NCI-H1048 (cell line): ENCODE results near the gene GHRHR.

Source experiments
- DNase-seq: peaks from one replicate; lab custom pipeline; 2025; lab: John Stamatoyannopoulos, UW

The GHRHR gene

DNA sequence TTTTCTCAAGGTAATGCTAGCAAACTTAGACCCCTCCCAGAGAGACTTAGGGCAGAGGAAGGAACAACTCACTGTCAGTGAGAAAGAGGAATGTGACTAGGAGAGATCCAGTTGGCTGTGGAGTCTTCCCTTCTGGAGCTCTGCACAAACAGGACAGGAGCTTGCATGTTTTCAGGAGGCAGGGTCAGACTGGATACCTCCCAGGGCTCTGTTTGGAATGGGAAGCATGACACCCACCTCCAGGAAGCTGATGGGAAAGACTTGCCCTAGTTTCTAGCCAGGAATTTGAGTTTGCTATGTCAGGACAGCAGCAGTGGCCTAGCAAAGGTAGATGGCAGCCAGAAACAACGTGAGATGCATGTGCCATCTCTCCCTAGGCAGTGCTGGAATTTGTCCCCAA, 40.6 kb downstream of the GHRHR start:
- DNase-seq = no peak

DNA sequence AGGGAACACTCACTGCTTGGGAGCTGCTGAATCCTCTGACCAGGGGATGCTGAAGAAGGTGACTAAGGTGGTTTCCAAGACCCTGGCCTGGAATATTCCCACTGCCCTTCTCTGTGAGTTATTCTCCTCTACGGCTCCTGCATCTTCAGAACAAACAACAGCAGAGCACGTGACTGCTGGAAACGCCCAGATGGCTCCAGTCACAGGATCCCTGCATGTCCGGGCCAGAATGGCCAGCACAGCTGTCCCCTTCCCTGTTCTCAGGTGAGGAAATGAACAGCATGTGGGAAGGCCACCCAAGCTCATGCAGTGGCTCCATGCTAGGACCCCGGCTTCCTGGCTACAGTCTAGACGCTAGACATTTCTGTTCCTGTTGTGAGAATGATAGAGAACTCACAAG, 43.1 kb downstream of the GHRHR start:
- DNase-seq = no peak

DNA sequence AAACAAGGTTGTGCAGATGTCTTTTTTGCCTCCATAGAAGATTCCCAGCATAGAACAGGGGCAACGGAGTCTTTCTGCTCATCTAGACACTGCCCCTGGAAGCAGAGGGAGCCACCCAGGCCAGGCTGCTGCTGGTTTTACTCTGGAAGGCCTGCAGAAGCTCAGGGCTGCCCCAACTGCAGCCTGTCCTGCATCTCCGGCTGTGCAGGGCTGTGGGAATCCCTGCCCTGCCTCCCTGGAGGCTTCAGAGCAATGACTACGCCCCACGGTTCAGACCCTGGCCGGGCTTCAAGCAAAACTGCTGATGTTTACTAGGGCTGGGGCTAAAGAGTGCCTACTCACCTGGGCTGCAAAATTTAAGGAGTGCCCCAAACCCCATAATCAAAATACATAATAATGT, 43.9 kb downstream of the GHRHR start:
- DNase-seq = no peak

DNA sequence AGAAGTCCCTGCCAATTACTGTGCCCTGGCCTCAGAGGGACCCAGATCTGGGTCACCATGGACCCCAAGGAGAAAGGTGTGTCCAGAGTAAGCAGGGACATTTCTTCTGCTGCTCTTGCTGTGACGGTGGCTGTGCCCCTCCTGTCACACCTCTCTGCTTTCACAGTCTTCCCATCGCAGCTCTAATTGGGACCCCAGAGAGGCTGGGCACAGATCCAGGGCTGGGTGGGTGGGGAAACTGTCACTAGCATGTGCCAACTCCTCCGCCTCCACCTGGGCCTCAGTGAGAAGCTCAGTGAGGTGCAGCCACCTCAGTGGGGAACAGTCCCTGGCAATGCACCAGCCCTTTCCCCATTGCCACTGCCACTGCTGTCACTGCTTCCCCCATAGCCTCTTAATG, 51.1 kb downstream of the GHRHR start:
- no peak for DNase-seq

DNA sequence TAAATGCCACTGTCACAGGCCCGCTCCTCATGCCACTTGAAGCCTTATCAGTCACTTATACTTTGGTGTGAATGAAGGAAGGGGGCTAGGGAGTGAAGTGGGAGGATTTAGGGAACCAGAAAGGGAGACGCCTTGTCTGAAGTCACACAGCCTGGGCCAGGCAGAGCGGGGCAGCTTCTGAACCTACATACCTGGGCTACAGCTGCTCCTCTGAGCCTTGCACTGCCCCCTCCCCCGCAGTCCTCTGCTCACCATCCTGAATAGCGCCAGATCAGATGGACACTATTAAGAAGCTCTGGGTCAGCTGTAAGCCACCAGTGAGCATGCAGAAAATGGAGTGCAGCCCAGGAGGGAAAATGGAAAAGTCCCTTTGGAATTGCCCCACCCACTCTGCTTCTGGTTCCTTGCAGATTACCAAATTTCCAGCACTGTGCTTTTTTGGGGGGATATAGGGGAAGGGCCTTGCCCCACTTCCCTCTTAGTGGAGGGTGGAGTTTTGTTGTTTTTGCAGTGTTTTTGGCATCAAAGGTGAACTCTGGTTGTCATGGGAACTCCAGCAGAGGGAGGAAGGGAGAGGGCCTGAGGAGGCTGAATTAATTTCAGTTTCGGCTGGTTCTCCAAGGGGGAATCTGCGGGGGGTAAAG, 53.4 kb downstream of the GHRHR start:
- DNase-seq = no peak

DNA sequence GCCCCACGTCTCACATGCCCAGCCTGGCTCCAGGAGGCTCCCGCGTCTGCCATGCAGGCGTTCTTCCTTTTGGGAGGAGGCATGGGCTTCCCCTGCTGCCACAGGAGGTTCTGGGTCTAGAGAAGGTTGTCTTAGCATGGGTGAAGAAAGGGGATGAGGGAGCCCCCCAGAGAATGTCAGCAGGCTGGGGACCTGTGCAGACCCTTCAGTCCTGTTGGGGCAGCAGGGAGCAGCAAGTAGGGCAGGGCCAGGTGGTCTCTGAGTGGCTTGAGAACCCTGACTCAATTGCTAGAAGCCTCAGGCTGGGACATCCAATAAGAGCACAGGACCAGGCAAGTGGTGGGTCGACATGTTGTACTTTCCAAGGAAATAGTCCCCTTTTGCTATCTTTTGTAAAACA, 54.0 kb downstream of the GHRHR start:
- no peak for DNase-seq

DNA sequence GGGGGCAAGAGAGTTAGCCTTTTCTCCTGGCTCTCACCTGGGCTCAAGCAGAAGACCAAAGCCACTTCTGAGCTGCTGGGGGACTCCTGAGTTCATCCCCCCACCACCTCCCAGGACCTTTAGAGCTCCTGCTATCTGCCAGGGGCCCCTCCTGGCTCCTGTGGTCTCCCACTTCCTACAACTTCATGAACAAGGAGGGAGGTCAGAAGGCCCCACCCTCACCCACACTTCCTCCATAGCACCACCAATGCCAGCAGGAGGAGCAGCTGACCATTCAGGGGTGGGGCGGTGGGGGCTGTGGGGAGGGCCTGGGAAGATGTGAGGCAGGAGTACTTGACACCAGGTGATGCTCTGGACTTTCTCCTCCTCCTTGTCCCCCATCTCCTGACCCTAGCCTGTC, 55.8 kb downstream of the GHRHR start:
- DNase-seq = no peak

DNA sequence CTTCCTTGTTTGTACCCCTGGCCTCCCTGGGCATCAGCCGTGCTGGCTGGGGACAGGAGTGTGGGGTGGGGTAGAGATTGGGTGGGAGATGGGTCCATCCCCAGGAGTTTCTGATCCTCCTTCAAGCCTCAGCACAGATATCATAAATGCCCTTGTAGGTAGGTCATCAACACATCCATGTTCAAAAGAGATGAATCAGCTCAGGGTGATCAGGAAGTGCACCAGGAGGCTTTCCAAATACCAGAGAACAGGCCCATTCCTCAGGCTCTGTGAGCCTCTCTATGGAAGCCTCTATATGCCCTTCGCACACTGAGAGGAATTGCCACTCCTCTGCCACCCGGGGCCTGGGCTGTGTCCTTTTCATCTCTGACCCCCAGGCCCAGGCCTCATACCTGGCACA, 56.4 kb downstream of the GHRHR start:
- DNase-seq = no peak

DNA sequence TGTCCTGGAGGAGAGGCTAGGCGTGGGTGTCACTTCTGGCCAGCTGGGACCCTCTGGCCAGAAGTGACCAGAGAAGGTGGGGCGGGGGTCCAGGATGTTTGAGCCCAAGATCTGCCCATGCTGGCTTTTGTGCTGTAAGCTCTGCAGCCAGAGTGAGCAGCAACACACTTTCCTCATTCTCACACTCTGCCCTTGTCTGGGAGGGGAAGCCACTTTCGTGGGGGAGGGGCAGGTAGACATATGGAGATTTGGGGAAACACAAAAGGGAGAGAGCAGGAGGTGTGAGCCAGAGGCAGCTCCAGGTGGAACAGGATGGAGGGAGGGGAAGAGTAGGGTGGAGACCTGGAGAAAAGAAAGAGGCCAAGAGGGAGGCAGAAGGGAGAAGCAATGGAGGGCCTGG, 56.9 kb downstream of the GHRHR start:
- no peak for DNase-seq

DNA sequence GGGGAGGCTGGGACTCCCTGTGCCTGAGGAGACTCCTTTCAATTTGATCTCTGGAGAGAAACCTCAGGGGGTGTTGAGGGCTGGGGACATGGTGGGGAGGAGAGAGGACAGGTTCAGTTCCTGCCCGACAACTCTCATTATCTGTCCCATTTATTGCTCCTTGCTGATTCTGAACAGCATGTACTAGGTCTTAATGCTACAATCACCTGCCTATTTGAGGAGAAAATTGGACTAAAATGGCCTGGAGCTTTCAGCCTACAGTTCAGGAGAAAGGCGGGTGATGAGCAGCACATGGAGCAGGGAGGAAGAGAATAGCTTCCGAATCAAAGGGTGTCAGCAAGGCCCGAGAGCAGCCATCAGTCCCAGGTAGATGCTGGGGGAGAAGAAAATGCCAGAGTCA, 58.4 kb downstream of the GHRHR start:
- DNase-seq = no peak

DNA sequence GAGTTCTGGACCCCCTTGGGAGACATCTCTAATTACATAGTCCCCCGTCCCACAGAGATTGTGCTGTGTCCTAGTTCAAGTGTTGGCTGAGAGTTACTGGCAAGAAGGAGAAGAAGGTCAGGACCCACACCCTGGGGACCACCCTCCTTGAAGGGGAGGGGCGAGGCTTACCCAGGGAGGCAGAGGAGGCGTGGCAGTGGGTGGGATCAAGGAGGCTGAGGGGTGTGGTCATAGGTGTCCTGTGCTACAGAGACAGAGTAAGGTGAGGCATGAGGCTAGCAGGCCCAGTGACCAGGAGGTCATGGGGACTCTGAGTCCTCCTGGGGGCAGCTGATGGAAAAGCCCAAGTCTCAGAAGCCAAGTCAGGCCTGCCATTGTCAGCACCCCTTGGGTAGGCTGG, 59.0 kb downstream of the GHRHR start:
- DNase-seq = no peak

DNA sequence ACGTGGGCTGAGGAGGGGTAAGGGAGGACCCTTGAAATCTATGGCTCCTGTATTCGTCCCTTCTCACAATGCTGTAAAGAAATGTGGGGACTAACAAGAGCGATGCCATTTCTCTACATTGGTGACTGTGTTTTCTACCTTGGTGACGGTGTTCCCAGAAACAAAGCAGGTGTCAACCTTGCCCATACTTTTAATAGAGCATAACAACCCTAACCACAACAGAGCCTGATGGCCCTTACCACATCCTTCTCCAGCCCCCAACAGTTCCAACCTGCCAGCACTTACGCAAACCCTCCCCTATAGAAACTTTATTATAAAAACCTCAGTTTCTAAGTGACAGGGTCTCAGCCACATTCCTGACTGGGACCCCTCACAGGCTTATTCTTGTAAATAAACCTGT, 60.1 kb downstream of the GHRHR start:
- no peak for DNase-seq

DNA sequence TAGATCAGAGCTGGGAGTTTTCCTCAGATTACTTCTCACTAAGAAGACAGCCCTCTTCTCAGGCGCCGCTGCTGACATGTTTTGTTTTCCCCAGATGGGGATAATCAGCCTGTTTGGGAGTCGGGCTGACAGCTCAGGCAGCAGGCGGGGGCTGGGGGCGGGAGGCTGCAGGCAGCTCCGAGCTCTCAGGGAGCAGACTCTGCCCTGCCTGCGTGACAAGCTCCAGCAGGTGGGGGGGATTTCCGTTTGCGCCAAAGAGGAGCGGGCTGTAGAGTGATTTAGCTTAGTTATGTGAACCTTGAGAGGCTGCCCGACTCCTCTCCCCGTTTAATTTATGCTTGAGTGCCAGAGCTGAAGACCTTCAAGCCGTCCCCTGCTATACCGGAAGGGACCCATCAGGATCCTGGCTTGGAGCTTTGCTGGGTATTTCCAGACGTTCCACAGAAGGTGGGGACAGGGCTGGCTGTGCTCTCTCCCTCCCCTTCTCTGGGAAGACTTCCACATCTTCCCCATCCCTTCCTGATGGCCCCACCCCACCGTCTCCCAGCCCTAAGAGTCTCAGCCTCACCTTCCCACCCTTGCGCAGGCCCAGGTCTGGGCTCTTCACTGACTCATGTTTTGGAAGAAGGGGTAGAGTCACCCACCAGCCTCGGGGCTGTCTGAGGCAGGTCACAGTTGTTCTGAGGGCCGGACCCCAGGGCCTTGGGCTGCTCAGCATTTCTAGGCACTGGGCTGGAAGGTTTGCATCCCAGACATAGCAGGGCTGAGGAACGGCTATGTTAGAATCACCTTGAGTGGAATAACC, 63.6 kb downstream of the GHRHR start:
- DNase-seq = no peak

DNA sequence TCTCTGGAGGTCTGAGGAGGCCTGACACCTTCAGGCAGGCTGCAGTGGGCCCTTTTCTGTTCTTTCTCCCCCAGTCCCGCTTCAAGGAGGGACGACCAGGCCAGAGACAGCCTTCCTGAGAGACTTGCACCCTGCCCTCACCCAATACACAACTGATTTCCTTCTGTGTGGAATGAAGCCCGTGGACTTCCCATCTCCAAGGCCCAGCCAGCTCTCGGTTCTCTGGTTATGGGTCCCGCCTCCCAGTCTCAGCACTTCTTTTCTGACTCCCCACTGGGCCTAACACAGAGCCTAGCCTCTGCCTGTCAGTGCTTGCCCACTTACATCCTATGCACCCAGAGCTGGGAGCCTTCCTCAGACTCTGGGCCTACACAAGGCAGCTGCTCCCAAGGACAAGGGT, 64.3 kb downstream of the GHRHR start:
- DNase-seq = no peak

DNA sequence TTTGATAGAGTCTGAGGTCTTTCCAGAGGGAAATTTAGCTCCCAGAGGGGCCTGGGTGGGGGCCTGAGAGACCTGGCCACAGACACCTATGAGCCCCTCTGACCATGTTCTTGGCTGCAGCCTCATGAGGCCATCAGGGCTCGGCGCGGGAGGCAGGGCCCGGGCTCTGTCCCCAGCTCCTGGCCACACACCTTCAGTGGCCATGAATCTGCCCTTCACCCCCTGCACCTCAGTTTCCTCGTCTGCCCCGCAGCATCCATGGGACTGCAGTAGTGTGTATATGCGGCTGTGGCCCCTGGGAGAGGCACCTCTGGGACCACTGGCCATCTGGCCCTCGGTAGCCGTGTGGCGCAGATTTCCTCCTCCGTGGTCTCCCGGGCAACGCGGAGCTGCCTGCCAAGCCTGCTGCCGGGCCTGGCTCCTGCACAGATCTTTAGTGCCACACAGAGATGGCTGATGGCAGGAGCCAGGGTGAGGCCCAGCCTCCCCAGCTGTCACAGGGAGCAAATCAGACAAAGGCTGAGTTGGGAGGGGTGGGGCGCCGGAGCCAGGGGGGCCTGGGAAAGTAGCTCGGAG, 64.8 kb downstream of the GHRHR start:
- DNase-seq = no peak
